ENCODE measurements around the gene GATAD2B.

GATAD2B gene

GRCh38 chr1:153951183-153951582, 28.4 kb upstream of the GATAD2B start:
- no peak for DNase-seq (ENCODE audit: low spot score)

- DNase-seq (ENCODE audit: low spot score), result peak; percentile 93
Observed at GRCh38 chr1:153946622-153947241, 24.0 kb upstream of the GATAD2B start, which contains the start of gene DENND4B. Gene DENND4B, minus strand, starts transcription at chr1:153946718. Its CDS starts 2,344 bp downstream, at chr1:153944374.

DNA sequence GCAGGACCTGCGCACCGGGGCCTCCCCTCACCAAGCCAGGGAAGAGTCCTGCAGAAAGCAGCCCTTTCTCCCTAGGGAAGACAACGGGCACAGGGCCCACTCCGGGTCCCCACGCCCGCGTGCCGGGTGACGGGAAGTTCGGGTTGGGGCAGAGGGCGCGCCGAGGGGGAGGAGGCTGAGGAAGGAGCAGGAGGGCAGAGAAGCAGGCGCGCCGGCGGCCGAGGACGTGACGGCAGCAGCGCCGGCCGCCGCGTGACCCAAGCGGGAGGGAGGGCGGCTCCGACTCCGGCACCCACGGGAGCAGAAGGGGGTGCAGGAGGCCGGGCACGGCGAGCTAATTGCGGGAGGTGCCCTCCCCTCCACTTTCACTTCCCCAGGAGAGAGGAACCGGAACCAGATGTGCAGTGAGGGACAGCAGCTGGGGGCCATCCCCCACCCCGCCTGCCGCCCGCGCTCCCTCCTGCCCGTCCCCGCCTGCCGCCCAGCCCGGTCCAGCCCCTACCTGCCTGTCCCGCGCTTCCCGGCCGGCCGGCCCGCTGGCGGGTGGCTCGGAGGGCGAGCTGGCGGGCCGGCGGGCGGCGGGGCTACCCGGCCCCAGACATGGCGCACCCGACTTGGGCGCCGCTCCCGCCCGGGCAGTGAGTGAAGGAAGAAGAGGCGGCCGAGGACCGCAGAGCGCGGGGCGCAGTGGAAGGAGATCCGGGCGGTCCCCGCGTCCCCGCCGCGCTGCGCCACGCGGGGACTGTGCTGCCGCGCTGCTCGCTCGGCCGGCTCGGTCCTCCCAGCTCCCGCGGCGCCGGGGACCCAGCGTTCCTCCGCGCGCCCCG, 23.2 kb upstream of the GATAD2B start:
- peak; percentile 98 for DNase-seq (ENCODE audit: low spot score)

GRCh38 chr1:153945131-153945794, 22.5 kb upstream of the GATAD2B start:
- DNase-seq (ENCODE audit: low spot score), result peak; percentile 90

GRCh38 chr1:153944827-153945117, 22.0 kb upstream of the GATAD2B start:
- no peak for DNase-seq (ENCODE audit: low spot score)

DNA sequence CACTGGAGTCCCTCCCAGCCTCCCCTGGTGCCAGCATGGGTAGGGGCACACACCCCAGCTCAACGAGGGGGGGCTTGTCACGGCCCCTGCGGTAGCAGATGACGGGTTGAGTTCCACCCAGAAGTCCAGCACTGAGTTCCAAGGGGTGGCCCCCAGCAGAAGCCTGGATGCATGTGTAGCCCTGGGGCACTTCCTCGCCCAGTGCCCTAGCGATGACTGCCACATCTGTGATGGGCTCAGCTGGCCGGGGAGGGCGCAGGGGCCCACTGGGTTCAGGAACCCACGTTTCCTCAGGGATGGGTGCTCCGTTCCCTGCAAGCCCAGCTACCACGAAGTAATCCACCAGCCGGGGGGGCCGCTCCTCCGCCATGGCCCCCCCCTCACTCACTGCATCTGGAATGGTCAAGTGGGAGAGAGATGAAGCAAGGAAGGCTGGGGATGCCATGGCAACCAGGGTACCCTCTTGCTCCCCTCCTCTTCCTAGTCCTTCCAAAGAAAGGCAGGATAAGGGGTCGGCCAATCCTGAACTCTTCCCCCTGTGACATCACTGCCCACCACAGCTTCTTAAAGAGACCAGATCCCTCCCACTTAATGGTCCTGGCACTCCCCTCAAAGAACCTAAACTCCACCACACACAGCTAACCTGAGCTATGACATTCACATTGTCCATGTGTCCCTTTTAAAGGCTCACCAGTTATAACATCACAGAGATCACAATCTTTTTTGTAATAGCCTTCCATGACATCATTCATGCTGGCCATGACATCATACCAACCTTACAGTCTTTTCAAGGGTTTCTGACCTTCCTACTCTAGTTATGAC, 21.4 kb upstream of the GATAD2B start:
- peak; percentile 60 for DNase-seq (ENCODE audit: low spot score)

GRCh38 chr1:153942766-153943549, 20.2 kb upstream of the GATAD2B start:
- DNase-seq (ENCODE audit: low spot score), result no peak

- no peak for DNase-seq (ENCODE audit: low spot score)
Observed at GRCh38 chr1:153941826-153942725, 19.3 kb upstream of the GATAD2B start.

DNA sequence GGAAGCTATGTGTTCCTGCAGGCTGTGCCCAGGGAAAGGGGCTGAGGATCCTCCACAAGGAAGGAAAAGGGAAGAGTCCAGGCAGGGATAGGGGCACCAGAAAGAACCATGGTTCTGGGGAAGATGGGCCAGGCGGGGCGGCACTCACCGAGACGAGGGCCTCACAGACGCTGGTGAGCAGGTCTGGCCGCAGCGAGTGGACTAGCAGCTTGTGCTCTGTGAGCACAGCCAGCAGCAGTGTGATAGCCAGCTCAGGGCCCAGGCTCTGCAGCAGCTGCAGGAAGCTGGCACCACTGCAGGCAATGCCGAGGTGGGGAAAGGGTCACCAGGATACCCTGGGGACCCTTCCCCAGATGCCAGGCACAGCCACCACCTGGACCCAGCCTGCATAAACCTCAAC, 18.0 kb upstream of the GATAD2B start:
- no peak for DNase-seq (ENCODE audit: low spot score)

DNA sequence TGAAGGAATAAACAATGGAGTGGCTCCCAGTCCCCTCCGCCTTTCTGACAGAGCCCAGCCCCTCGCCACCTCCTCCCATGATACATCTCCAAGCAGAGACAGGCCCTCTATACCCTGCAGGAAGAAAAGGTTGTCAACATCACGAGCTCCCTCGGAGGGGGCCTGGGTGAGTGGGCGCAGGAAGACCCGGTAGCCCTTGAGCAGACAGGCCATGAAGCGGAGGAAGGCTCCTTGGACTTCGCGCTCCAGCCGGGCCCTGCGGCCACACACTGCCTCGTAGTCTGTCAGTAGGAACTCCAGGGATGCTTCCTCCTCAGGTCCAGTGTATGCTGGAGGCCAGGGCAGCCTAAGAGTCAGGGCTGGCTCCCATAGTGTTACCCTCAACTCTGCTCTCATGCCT, 16.7 kb upstream of the GATAD2B start:
- DNase-seq (ENCODE audit: low spot score), result no peak

GRCh38 chr1:153938996-153939395, 16.2 kb upstream of the GATAD2B start:
- DNase-seq (ENCODE audit: low spot score), result no peak

GRCh38 chr1:153937331-153937730, 14.6 kb upstream of the GATAD2B start:
- DNase-seq (ENCODE audit: low spot score), result no peak

GRCh38 chr1:153936011-153936802, 13.4 kb upstream of the GATAD2B start:
- no peak for DNase-seq (ENCODE audit: low spot score)

- DNase-seq (ENCODE audit: low spot score), result no peak
Observed at GRCh38 chr1:153934746-153935145, 12.0 kb upstream of the GATAD2B start.

DNA sequence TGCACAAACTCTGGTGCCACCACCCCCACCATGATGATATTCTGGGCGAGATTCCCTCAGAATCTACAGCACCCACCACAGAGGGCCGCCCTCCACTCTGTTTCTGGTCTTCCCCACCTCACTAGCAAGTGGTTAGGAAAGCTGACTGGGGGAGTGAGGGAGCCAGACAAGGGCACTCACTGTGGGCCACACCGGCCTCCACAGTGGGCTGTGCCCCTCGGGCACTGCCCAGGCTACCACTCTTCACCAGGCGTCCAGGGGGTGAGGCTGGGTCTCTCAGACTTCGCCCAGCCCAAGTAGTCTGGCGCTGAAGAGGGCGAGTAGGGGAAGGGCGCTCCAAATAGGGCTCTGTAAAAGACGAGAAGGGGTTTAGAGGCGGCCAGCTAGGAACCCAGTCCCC, 11.2 kb upstream of the GATAD2B start:
- no peak for DNase-seq (ENCODE audit: low spot score)

- no peak for DNase-seq (ENCODE audit: low spot score)
Observed at GRCh38 chr1:153933430-153933829, 10.7 kb upstream of the GATAD2B start.

DNA sequence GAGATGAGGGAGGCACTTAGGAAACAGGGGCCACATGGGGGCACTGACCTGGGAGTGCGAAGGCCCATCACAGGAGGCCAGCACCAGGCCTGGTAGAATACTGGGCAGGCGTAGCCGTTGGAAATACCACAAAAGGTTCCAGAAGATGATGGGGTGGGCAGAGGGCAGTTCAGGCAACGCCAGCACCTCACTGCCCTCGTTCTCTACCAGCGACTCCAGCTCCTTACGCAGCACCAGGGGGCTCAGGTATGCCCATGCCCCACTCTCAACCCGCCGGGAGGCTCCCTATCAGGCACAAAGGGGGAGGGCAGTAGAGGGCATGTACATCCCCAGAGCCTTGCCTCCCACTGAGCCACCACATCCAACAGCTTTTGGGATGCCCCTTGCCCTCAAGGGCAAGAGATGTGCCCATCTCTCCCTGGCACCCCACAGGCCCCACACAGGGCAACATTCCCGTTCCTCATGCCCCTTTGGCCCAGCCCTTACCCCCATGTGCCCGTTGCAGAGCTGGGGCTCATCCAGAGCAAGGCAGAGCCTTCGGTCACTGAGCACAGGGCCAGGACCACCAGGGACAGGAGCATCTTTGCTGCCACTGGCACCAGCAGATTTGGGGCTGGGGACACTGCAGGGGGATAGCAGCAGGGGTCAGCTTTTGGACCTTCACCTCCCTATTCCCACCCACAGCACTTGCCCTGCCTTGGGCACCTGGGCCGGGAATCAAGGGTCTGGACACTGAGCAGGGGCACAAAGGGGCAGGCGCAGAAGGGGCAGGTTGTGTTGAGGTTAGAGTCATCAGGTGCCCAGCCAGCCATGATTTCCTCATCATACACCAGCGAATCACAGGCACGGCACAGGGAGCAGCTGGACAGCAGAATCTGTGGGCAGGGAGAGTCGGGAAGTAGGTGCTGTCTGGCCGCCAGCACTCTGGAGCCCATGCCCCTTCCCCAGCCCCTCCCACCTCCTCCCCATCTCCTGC, 9.7 kb upstream of the GATAD2B start:
- DNase-seq (ENCODE audit: low spot score), result no peak

Measured in NAMALWA (cell line).